ENCODE data around the gene ARMH1. TPM values are rescaled to one million over a fixed set of nuclear protein-coding genes. Genes with fewer than 3 reads are reported as not detected.

The ARMH1 gene
- total RNA-seq, 1 experiment from 2014 or later = 2.8 TPM

DNA sequence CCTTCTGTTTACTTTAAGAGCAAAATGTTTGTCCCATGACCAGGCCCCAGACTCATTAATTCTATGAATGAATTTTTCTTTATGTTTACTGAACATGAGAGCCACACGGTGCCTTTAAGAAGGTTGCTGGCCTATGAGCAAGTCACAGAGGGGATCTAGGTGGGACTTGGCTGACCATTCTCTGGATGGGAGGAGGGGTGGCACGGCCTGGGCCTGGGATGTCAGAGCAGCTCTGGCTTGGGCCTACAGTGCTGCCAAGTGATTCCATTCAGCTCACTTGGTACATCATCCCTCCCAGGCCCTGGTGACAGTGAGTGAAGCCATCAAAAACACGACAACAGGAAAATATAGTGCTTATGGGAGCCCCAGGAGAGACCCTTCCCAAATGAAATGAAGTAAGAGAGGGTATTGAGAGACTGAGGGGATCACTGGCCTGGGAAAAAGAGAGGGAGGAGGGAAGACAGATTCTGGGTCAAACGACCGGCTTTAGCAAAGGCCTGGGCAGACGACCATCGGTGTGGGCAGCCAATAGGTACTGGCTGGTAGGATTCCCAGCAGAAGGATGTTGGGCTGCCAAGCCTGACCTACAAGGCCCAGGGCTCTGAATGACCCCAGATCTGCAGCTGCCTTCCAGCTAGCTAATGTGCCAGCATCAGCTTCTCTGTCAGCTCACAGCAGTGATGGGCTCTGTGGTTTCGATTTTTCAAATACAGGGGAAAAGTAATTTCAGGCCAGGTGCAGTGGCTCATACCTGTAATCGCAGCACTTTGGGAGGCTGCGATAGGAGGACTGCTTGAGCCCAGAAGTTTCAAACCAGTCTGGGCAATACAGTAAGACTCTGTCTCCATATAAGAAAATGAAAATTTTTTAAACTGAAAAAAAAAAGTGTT, 3.5 kb upstream of the ARMH1 start:
- ChIA-PET CTCF (interaction anchor here (0.7 kb wide), 1 partner anchor 18 kb away, joined by 3 read pairs; no protein-coding TSS in a partner anchor), POLR2A (no interaction called here)
- TF ChIP-seq SIN3A (IDR thresholded peaks at IDR 0.05; ENCODE audit: borderline replicate concordance, insufficient read depth, low read depth, low read length) (no peak), POLR2AphosphoS5 (IDR thresholded peaks at IDR 0.05; ENCODE audit: low read depth, low read length) (no peak), TCF7L2 (IDR thresholded peaks at IDR 0.05; ENCODE audit: low read depth, low read length) (no peak)
- TF ChIP-seq, protein P1, sequence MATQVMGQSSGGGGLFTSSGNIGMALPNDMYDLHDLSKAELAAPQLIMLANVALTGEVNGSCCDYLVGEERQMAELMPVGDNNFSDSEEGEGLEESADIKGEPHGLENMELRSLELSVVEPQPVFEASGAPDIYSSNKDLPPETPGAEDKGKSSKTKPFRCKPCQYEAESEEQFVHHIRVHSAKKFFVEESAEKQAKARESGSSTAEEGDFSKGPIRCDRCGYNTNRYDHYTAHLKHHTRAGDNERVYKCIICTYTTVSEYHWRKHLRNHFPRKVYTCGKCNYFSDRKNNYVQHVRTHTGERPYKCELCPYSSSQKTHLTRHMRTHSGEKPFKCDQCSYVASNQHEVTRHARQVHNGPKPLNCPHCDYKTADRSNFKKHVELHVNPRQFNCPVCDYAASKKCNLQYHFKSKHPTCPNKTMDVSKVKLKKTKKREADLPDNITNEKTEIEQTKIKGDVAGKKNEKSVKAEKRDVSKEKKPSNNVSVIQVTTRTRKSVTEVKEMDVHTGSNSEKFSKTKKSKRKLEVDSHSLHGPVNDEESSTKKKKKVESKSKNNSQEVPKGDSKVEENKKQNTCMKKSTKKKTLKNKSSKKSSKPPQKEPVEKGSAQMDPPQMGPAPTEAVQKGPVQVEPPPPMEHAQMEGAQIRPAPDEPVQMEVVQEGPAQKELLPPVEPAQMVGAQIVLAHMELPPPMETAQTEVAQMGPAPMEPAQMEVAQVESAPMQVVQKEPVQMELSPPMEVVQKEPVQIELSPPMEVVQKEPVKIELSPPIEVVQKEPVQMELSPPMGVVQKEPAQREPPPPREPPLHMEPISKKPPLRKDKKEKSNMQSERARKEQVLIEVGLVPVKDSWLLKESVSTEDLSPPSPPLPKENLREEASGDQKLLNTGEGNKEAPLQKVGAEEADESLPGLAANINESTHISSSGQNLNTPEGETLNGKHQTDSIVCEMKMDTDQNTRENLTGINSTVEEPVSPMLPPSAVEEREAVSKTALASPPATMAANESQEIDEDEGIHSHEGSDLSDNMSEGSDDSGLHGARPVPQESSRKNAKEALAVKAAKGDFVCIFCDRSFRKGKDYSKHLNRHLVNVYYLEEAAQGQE (IDR thresholded peaks at IDR 0.05; ENCODE audit: insufficient read depth in 1 of 2, low read depth in 2 of 2, low read length in 1 of 2) = no peak
- TF ChIP-seq, protein P2, sequence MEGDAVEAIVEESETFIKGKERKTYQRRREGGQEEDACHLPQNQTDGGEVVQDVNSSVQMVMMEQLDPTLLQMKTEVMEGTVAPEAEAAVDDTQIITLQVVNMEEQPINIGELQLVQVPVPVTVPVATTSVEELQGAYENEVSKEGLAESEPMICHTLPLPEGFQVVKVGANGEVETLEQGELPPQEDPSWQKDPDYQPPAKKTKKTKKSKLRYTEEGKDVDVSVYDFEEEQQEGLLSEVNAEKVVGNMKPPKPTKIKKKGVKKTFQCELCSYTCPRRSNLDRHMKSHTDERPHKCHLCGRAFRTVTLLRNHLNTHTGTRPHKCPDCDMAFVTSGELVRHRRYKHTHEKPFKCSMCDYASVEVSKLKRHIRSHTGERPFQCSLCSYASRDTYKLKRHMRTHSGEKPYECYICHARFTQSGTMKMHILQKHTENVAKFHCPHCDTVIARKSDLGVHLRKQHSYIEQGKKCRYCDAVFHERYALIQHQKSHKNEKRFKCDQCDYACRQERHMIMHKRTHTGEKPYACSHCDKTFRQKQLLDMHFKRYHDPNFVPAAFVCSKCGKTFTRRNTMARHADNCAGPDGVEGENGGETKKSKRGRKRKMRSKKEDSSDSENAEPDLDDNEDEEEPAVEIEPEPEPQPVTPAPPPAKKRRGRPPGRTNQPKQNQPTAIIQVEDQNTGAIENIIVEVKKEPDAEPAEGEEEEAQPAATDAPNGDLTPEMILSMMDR (IDR thresholded peaks at IDR 0.05) = no peak
- H3K4me3 ChIP-seq (ENCODE audit: low read depth in 2 of 2, low read length in 2 of 2) = no peak overlapping the region
- no peak overlapping the region for H3K27ac ChIP-seq (ENCODE audit: low read length)
- H3K36me3 ChIP-seq (ENCODE audit: control insufficient read depth, insufficient read depth, low read length) = no peaks in the 10 kb centered on the region
- no TSS peak for BruUV-seq (replicated peaks)
- in situ Hi-C loops (cut with HindIII; ENCODE audit: low pct_unique_long_range_greater_than_20kb, low sequenced_read_pairs) = no loop called here
- intact Hi-C loops (cut with micrococcal nuclease; ENCODE audit: unreplicated experiment) = no loop called here
- H3K4me1 ChIP-seq (ENCODE audit: control insufficient read depth, insufficient read depth, low read length) = peaks cover 22% of the 10 kb centered on the region
- DNase-seq (ENCODE audit: low read depth, low spot score) = no peak
- no peaks in the 10 kb centered on the region for H3K9me3 ChIP-seq (ENCODE audit: control insufficient read depth, insufficient read depth, low read depth, low read length)
- H3K27me3 ChIP-seq (ENCODE audit: control insufficient read depth, insufficient read depth, low read length) = no peaks in the 10 kb centered on the region
- ATAC-seq = no peak

DNA sequence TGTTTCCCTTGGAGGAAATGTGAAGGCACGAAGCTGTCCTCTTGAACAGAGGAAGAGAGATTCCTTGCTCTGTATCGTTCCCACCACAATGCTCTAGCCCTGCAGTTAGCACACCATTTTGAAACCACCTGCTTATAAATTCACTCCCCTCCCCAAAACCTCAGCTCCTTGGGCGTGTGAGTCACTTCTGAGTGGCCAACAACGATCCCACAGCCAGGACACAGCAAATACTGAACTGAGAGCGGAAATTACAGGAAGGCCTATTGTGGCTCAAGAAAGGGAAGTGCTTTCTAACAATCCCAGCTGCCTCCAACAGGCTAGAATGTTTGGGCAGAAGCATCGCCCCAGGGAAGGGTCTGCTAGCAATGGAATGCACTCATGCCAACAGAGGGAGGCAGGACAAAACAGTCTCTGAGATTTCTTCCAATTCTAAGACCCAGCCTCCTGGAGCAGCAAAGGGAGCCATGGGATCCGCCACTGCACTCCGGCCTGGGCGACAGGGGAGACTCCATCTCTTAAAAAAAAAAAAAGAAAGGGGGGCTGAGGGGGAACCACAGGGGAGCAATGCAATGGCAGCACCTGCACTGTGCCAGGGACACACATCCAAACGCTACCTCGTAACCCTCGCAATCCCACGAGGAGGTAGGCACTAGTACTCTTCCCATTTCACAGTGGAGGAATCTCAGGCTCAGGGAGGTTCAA, 2.1 kb upstream of the ARMH1 start:
- no TSS peak for BruUV-seq (replicated peaks)
- H3K4me3 ChIP-seq (ENCODE audit: low read depth in 2 of 2, low read length in 2 of 2) = peak overlapping the region in 1 of 2 experiments; percentile 96; a peak in 1 of 4 replicates
- ChIA-PET POLR2A (interaction anchor here (0.9 kb wide), 1 partner anchor 49 kb away, joined by 3 read pairs; no protein-coding TSS in a partner anchor), CTCF (no interaction called here)
- no peaks in the 10 kb centered on the region for H3K36me3 ChIP-seq (ENCODE audit: control insufficient read depth, insufficient read depth, low read length)
- in situ Hi-C loops (cut with HindIII; ENCODE audit: low pct_unique_long_range_greater_than_20kb, low sequenced_read_pairs) (no loop called here), intact Hi-C loops (cut with micrococcal nuclease; ENCODE audit: unreplicated experiment) (no loop called here)
- no peak overlapping the region for H3K27ac ChIP-seq (ENCODE audit: low read length)
- TF ChIP-seq, protein P1 (IDR thresholded peaks at IDR 0.05; ENCODE audit: insufficient read depth in 1 of 2, low read depth in 2 of 2, low read length in 1 of 2) = no peak
- TF ChIP-seq, protein P2 (IDR thresholded peaks at IDR 0.05) = no peak
- no peak for TF ChIP-seq TCF7L2 (IDR thresholded peaks at IDR 0.05; ENCODE audit: low read depth, low read length)
- TF ChIP-seq SIN3A (IDR thresholded peaks at IDR 0.05; ENCODE audit: borderline replicate concordance, insufficient read depth, low read depth, low read length) = no peak
- no peak for TF ChIP-seq POLR2AphosphoS5 (IDR thresholded peaks at IDR 0.05; ENCODE audit: low read depth, low read length)
- no peaks in the 10 kb centered on the region for H3K27me3 ChIP-seq (ENCODE audit: control insufficient read depth, insufficient read depth, low read length)
- DNase-seq (ENCODE audit: low read depth, low spot score) (no peak), ATAC-seq (no peak)
- H3K9me3 ChIP-seq (ENCODE audit: control insufficient read depth, insufficient read depth, low read depth, low read length) = no peaks in the 10 kb centered on the region
- H3K4me1 ChIP-seq (ENCODE audit: control insufficient read depth, insufficient read depth, low read length) = peaks cover 26% of the 10 kb centered on the region
